OCI-LY1 (cell line): ENCODE measurements around the gene C11orf42.

ENCODE experiments used
- CTCF ChIP-seq: fragments of 200-600 bp; sonication (generic), shearing (Covaris generic); IDR thresholded peaks from 2 replicates; pipeline ENCODE4 v1.5.1; 2017; ENCODE audit warnings: mild to moderate bottlenecking, antibody characterized with exemption, low read length, moderate library complexity, mixed read lengths
- EZH2 ChIP-seq: fragments of 200-600 bp; sonication (generic), shearing (Covaris generic); IDR thresholded peaks from 2 replicates; pipeline ENCODE4 v1.8.0; 2017; ENCODE audit warnings: borderline replicate concordance, mixed run types, mild to moderate bottlenecking, antibody characterized with exemption, low read length, moderate library complexity, mixed read lengths

GRCh38 chr11:6202041-6202440 lies 3.3 kb upstream of the C11orf42 start:
- TF ChIP-seq CTCF, result no peak
- TF ChIP-seq EZH2, result no peak
